Measurements from ENCODE around the gene TBC1D19. TPM values are rescaled to one million over a fixed set of nuclear protein-coding genes. Genes with fewer than 3 reads are reported as not detected.

The TBC1D19 gene
- polyA plus RNA-seq, 1 donor = 10.4 TPM

DNA sequence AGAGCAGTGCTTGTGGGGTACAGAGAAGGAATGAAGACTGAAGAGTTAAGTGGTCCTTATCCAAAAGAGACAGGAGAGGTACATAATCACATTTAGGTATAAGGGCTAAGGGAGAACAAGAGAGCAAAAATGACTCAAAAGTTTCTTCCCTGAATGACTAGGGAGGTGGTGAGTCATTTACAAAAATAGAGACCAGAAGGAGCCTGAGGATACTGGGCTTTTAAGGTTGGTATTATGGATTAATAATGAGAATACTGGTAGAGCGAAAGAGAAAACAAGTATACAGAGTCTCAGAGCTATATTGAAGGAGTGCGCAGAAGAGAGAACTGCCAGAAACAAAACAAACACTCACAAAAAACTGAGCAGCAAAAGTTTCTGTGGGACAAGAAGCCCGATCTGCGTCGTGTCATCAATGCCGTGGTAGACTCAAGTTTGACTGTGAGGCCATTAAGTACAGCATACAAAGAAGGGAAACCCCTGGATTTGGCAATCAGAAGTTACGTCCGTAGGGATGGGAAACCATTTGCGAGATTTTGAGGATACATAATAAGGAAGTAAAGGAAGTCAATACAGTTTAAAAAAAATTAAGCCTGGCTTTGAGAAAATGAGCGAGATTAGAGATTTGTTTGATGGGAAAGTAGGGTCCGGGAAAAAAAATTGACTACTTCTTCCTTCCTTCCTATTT is 147.6 kb downstream of the TBC1D19 start:
- no peak for DNase-seq (ENCODE audit: low read depth)

DNA sequence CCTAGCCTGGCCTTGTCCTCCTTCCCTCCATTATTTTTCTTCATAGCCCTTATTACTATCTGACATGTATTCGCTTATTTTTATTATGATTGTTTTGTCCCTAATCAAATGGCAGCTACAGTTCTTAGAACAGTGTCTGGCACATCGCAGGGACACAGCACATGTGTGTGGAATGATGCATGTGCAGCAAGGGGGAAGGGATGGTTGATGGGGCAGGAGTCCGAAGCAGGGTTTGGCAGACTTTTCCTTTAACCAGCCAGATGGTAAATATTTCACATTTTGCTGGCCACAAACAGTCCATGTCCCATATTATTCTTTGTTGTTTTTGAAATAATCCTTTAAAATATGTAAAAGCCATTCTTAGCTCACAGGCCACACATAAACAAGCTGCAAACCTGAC is 148.5 kb downstream of the TBC1D19 start:
- DNase-seq (ENCODE audit: low read depth) = no peak

- DNase-seq (ENCODE audit: low read depth) = no peak
These were observed 152.7 kb downstream of the TBC1D19 start for GRCh38 chr4:26736621-26737020.

DNA sequence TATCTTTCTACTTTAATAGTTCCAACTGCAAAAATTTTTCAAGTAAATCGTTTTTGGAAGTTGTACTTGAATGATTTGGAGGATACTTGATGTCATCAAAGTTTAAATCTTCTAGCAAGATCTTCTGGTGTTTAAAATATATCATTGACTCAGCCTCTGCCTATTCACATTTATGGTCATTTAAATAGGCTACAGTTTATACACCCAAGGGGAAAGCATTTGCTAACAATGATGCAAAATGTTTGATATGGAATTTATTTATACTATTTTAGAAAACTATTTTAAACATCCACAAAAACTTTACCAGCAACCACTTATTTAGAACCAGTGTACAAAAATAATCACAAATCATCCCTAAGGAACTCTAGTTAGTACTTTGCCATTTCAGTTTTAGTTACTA is 153.5 kb downstream of the TBC1D19 start:
- no peak for DNase-seq (ENCODE audit: low read depth)

DNA sequence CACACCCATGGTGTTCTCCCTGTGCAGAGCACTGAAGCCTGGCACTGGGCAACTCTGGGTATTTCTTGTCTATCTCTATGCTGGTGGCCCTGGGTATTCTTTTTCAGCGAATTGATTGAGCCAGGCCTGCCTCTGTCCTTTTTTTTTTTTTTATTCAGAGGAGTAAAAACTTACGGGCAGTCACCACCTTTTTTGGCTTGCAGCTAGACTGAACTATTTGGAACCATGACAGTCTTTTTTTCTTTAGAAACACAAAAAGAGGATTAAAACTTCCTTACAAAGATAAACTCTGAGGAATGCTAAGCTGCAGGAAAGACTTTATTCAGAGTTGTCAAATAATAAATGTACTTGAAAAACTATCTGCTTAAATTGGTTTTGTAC is 157.6 kb downstream of the TBC1D19 start:
- no peak for DNase-seq (ENCODE audit: low read depth)

GRCh38 chr4:26746802-26747213 is 162.9 kb downstream of the TBC1D19 start:
- no peak for DNase-seq (ENCODE audit: low read depth)

DNA sequence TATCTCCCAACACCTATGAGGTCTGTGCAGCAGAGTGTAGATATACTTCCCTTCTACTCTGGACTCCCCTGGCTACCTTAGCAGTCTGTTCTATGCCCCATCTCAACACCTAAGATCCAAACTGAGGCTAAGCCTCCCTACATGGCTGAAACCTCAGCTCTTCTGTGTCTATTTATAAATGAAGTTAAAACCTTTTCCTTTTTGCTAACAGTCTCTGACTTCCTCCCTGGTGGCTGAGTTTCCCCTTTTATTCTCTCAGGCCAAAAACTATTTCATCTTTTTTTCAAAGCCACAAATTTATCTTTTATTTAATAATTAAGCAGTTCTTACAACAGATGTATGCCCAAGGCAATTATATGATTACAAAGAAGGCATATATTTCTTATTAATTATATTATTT is 164.9 kb downstream of the TBC1D19 start:
- no peak for DNase-seq (ENCODE audit: low read depth)

DNA sequence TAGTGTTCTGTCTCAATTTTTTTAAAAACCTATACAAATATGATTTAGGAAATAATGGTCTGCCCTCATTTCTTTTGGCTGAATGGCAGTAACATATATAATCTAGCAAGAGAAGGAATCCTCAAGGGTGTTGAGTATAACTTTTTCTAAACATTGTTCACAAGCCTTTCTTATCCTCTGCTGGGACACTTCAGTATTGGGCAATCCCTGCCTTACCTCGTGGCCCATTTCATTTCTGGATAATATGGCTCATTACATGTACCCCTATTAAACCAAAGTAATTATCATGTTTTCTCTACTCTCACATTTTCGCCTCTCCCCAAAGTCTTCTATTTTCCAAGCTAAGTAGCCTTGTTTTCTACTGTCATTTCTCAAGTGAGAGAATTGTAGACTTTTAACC is 166.0 kb downstream of the TBC1D19 start:
- no peak for DNase-seq (ENCODE audit: low read depth)

- DNase-seq (ENCODE audit: low read depth) = no peak
These were observed 167.1 kb downstream of the TBC1D19 start for GRCh38 chr4:26751004-26751403.

- DNase-seq (ENCODE audit: low read depth) = no peak
These were observed 168.0 kb downstream of the TBC1D19 start for GRCh38 chr4:26751838-26752237.

GRCh38 chr4:26753187-26753586 is 169.3 kb downstream of the TBC1D19 start:
- DNase-seq (ENCODE audit: low read depth) = no peak

DNA sequence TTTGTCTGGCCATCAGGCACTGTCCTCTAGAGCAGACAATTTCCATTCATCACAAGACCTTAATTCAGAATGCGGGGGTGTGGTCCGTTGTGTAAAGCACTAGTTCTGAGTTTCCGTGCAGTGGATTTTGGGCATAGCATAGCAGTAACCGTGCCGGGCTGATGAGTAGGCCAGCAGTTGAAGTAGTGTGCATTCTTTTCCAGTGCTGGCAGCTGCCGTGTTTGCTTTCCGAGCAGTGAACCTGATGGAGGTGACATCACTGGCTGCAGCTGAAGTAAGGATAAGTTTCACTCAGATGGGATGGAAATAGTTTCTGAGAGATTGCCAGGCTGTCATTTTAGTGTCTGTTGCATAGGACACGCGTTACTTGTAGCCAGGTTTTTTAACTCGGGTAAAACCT is 169.7 kb downstream of the TBC1D19 start:
- DNase-seq (ENCODE audit: low read depth) = peak; percentile 41

DNA sequence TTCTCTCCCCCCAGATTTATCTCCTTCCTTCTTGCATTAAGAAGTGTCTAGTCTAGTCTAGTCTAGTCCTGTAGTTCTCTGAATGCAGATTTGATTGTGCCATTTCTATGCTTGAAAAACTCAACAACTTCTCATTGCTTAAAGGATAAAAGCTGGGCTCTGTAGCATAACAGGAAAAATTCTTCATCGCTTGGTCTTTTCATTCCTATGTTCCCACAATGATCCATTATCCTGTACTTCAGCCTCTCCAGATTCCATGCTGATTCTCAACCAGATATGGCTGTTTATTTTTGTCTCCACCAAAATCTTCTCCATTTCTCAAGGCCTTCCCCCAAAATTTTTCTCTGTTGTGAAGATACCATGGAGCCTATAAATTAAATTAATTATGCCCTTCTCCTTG is 173.9 kb downstream of the TBC1D19 start:
- no peak for DNase-seq (ENCODE audit: low read depth)

DNA sequence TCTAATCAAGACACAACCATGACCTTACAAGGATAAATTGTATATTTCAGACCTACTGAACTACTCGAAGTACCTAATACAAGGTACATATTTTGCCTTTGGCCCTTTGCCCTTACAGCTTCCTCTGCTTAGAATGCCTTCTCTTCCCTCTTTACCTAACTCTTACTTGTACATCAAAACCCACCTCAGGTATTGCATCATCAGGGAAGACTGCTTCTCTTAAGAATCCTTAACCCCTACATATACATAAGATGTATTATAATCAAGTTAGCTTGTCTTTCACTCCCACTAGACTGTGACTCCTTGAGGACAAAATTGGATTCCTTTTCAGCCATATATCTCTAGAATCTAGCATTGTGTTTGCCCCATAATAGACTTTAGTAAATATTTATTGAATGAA is 175.0 kb downstream of the TBC1D19 start:
- DNase-seq (ENCODE audit: low read depth) = no peak

DNA sequence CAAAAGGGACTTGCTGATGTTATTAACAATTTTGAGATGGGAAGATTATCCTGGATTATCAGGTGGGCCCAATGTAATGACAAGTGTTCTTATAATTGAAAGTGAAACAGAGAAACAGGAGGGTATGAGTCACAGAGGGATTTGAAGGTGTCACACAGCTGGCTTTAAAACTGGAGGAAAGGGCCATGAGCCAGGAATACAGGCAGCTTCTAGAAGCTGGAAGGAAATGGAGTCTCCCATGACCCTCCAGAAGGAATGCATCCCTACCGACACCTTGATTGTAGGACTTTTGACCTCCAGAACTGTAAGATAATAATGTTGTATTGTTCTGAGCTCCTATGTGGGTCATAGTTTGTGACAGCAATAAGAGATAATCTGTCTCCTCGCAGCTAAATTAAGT is 178.8 kb downstream of the TBC1D19 start:
- no peak for DNase-seq (ENCODE audit: low read depth)

- DNase-seq (ENCODE audit: low read depth) = no peak
These were observed 179.2 kb downstream of the TBC1D19 start for GRCh38 chr4:26763063-26763462.

DNA sequence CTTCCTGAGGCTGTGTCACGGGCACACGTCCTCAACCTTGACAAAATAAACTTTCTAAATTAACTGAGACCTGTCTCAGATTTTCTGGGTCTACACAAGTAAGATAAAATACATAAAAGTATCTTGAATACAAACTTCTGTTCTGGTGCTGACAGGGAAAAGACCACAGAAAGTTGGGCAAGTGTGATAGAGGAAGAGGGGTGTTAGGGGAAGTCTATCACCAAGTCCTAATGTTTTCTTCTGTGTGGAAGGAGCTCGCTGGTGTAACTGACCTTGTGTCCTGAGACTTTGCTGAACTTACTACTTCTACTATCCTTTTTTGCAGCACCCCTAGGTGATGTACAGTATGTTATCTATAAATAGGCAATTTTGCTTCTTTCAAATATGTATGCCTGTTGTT is 179.8 kb downstream of the TBC1D19 start:
- no peak for DNase-seq (ENCODE audit: low read depth)

GRCh38 chr4:26764231-26764630 is 180.3 kb downstream of the TBC1D19 start:
- no peak for DNase-seq (ENCODE audit: low read depth)

DNA sequence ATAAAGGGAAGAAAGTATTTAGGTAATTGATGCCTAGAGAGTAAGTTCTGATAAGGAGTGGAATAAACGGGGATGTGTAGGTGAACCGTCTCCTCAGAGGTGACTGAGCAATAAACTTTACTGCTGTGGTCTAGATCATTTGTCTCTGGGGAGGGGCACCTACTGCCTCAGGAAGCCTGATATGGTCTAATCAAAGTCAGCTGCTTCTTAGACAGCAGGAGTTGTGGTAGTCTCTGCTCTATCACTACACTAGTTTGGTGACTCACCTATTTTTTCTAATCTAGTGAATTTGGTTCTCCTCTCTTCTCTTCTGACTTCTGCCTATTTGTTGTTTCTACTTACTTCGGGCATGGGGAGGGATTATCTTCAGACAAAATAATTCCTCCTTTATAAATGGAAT is 181.6 kb downstream of the TBC1D19 start:
- no peak for DNase-seq (ENCODE audit: low read depth)

DNA sequence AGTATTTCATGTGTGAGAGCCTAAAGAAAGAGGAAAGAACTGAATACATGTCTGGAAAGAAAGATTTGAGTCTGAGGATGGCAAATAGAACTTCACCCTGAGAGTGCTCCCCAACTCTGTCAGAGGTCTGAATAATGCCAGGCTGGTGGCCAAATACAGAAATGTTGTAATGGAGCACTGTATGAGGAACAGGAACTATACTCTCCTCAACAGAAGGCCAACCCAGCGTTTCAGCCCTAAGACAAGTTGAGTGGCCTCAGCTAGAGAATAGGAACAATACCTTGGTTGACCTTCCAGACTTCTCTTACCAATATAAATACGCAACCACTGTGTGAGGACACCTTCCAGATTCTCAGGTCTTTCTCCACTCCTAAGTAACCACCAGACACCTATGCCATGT is 182.3 kb downstream of the TBC1D19 start:
- no peak for DNase-seq (ENCODE audit: low read depth)

DNA sequence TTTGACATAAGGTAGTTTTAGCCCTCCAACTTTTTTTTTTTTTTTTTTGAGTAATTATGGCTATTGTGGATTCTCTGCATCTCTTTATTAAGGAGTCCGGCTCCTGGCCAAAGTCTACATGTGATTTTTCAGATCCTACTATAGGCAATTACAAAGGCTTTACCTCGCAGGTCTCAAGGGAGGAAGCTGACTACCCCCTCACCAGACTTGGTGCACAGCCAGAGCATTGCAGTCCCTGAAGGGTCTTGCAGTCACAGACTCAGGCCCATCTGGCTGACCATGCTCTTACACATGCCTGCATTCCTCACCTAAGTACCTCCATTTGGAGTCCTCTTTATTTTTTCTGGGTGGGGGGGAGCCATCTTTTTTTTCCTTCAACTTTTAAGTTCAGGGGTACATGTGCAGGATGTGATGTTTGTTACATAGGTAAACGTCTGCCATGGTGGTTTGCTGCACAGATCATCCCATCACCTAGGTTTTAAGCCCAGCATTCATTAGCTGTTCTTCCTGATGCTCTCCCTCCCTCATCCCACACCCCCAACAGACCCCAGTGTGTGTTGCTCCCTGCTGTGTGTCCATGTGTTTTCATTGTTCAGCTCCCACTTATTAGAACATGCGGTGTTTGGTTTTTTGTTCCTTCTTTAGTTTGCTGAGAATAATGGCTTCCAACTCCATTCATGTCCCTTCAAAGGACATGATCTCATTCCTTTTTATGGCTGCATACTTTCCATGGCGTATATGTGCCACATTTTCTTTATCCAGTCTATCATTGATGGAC is 188.4 kb downstream of the TBC1D19 start:
- no peak for DNase-seq (ENCODE audit: low read depth)

DNA sequence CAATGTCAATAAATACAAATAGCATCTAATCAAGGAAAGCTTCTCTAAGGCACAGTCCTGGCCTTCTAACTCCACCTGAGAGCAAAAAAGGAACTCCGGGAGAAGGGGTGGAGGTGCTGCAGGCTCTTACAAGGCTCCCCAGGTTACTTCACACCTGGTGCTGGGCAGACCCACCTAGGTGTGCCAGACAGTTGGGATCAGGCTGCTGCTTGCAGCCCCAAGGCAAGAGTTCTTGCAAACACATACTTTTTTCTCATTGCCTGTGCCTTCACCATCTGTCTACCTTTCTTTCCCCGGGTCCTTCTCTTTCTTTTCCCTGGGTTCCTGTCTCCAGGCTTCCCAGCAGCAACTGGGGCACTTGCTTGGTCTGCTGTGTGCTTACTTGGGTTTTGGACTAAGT is 195.3 kb downstream of the TBC1D19 start:
- no peak for DNase-seq (ENCODE audit: low read depth)

DNA sequence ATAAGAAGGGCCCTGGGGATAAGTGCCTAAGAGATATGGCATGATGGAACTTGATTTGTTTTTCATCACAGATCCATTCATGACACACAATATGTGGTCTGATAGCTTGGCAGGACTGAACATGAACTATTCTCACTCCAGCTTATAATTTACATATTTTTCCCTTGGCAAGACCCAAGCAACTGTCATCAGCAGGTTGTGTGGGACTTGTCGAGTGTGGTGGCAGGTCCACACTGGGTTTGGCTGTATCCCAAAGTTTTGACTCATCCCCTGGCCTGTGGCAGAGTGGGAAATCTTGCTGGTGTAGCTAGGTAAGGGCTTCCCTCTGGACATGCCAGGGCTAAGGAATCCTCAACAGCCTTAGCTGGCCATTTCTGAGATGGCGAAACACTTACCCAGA is 195.8 kb downstream of the TBC1D19 start:
- DNase-seq (ENCODE audit: low read depth) = no peak

DNA sequence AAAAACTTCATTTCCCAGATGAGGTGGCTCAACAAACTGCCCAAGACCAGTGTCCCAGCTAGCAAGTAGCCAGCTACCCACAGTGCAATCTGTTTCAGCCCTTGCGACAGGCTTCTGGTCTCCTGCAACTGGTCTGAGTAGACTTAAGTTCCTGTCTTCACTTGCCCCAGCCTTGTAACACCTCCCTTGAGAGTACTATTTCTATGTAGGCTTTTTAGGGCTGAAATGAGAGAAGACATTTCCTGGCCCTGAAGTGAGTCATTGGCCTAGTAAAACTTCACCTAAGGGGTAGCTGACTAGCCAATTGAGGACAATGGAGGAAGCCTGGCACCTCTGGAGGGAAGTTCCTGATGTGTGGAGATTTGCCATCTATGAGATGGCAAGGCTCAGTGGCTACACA is 196.7 kb downstream of the TBC1D19 start:
- no peak for DNase-seq (ENCODE audit: low read depth)

Data from forelimb muscle (tissue), 1 donor.